Measurements from ENCODE around the gene GPR148.
A peak's percentile ranks its signal among the peaks of the same experiment; 100 is the strongest.
"Not testable (repeated sequence)": the region's sequence is repeated elsewhere in the genome, so short reads cannot be mapped to it uniquely, and the experiment has no call there.

GPR148 gene

GRCh38 chr2:130728549-130729316, at the start of gene GPR148:
TSS of gene GPR148 (plus strand) at chr2:130729070. CDS start at chr2:130729152, 82 bp downstream.
- H3K36me3 ChIP-seq: no peaks in the 10 kb centered on the region
- no peaks in the 10 kb centered on the region for H4K20me1 ChIP-seq
- no peak within 1 kb of the TSS for H3K9ac ChIP-seq
- H3K4me1 ChIP-seq: peaks cover 28% of the 10 kb centered on the region
- no peaks in the 10 kb centered on the region for H3K27me3 ChIP-seq
- H3K9me3 ChIP-seq: peaks cover 5% of the 10 kb centered on the region
- peak within 1 kb of the TSS; percentile 67 for H3K4me3 ChIP-seq
- H3K27ac ChIP-seq: no peak within 1 kb of the TSS
- TF ChIP-seq Cebpa-rat (IDR thresholded peaks at IDR 0.05): no peak
- H3K4me2 ChIP-seq: peak within 1 kb of the TSS; percentile 73

GRCh38 chr2:130692041-130692770, 36.7 kb upstream of the GPR148 start:
- H3K36me3 ChIP-seq, H3K4me2 ChIP-seq, H4K20me1 ChIP-seq, H3K27ac ChIP-seq, H3K9me3 ChIP-seq, H3K27me3 ChIP-seq, H3K9ac ChIP-seq, H3K4me1 ChIP-seq, H3K4me3 ChIP-seq: not testable (repeated sequence)

- not testable (repeated sequence) for H3K9me3 ChIP-seq, H3K36me3 ChIP-seq, H3K4me1 ChIP-seq, H3K4me3 ChIP-seq, H3K4me2 ChIP-seq, H3K9ac ChIP-seq, H4K20me1 ChIP-seq, H3K27me3 ChIP-seq, H3K27ac ChIP-seq
Measured at GRCh38 chr2:130693474-130693873, 35.4 kb upstream of the GPR148 start.

- H3K27ac ChIP-seq, H3K4me1 ChIP-seq, H3K9me3 ChIP-seq, H3K9ac ChIP-seq, H3K27me3 ChIP-seq, H3K36me3 ChIP-seq, H3K4me2 ChIP-seq, H4K20me1 ChIP-seq, H3K4me3 ChIP-seq: not testable (repeated sequence)
Measured at GRCh38 chr2:130703250-130703649, 25.6 kb upstream of the GPR148 start.

GRCh38 chr2:130714795-130715194, 14.1 kb upstream of the GPR148 start:
- not testable (repeated sequence) for H3K27me3 ChIP-seq, H3K36me3 ChIP-seq

GRCh38 chr2:130720036-130720435, 8.8 kb upstream of the GPR148 start:
- Histone ChIP-seq H3K27me3 (no peaks in the 10 kb centered on the region), H3K27ac (no peak overlapping the region), H3K4me3 (no peak overlapping the region), H3K4me1 (no peaks in the 10 kb centered on the region), H3K9me3 (peaks cover 23% of the 10 kb centered on the region), H3K9ac (no peak overlapping the region), H4K20me1 (no peaks in the 10 kb centered on the region), H3K4me2 (no peak overlapping the region), H3K36me3 (no peaks in the 10 kb centered on the region)
- no peak for TF ChIP-seq Cebpa-rat (IDR thresholded peaks at IDR 0.05)

More at GRCh38 chr2:130714795-130715194, 14.1 kb upstream of the GPR148 start:
- H3K4me1 ChIP-seq, H3K9me3 ChIP-seq, H3K27ac ChIP-seq, H3K4me2 ChIP-seq, H3K4me3 ChIP-seq, H4K20me1 ChIP-seq, H3K9ac ChIP-seq: not testable (repeated sequence)

GRCh38 chr2:130720528-130720927, 8.3 kb upstream of the GPR148 start:
- Histone ChIP-seq H3K4me3 (no peak overlapping the region), H3K27ac (no peak overlapping the region), H3K9me3 (peaks cover 23% of the 10 kb centered on the region), H3K27me3 (no peaks in the 10 kb centered on the region), H3K36me3 (no peaks in the 10 kb centered on the region), H3K4me1 (no peaks in the 10 kb centered on the region), H4K20me1 (no peaks in the 10 kb centered on the region), H3K4me2 (no peak overlapping the region), H3K9ac (no peak overlapping the region)
- no peak for TF ChIP-seq Cebpa-rat (IDR thresholded peaks at IDR 0.05)

- Histone ChIP-seq H3K4me3 (no peak overlapping the region), H4K20me1 (no peaks in the 10 kb centered on the region), H3K36me3 (no peaks in the 10 kb centered on the region), H3K9me3 (peaks cover 28% of the 10 kb centered on the region), H3K4me1 (peaks cover 28% of the 10 kb centered on the region), H3K4me2 (no peak overlapping the region), H3K27ac (no peak overlapping the region), H3K9ac (no peak overlapping the region), H3K27me3 (no peaks in the 10 kb centered on the region)
- no peak for TF ChIP-seq Cebpa-rat (IDR thresholded peaks at IDR 0.05)
Measured at GRCh38 chr2:130724455-130724854, 4.4 kb upstream of the GPR148 start.

GRCh38 chr2:130726614-130727180, 2.2 kb upstream of the GPR148 start:
- Histone ChIP-seq H3K4me2 (peak overlapping the region; percentile 73), H3K36me3 (no peaks in the 10 kb centered on the region), H3K4me3 (peak overlapping the region; percentile 67), H3K9ac (peak overlapping the region; percentile 68), H3K4me1 (peaks cover 28% of the 10 kb centered on the region), H3K9me3 (peaks cover 21% of the 10 kb centered on the region), H3K27ac (peak overlapping the region; percentile 72), H4K20me1 (no peaks in the 10 kb centered on the region), H3K27me3 (no peaks in the 10 kb centered on the region)
- no peak for TF ChIP-seq Cebpa-rat (IDR thresholded peaks at IDR 0.05)

GRCh38 chr2:130727286-130727924, 1.5 kb upstream of the GPR148 start:
- peak overlapping the region; percentile 72 for H3K27ac ChIP-seq
- peak overlapping the region; percentile 73 for H3K4me2 ChIP-seq
- H3K4me3 ChIP-seq: peak overlapping the region; percentile 67
- TF ChIP-seq Cebpa-rat (IDR thresholded peaks at IDR 0.05): no peak
- peak overlapping the region; percentile 68 for H3K9ac ChIP-seq
- no peaks in the 10 kb centered on the region for H3K36me3 ChIP-seq
- no peaks in the 10 kb centered on the region for H4K20me1 ChIP-seq
- no peaks in the 10 kb centered on the region for H3K27me3 ChIP-seq
- H3K9me3 ChIP-seq: peaks cover 14% of the 10 kb centered on the region
- H3K4me1 ChIP-seq: peaks cover 28% of the 10 kb centered on the region

Measured in BLaER1 (cell line).